Sciatic nerve (tissue), 2 donors: ENCODE data around the gene NLRP8. TPM values are rescaled to one million over a fixed set of nuclear protein-coding genes. Genes with fewer than 3 reads are reported as not detected.
"Not testable (repeated sequence)": the region's sequence is repeated elsewhere in the genome, so short reads cannot be mapped to it uniquely, and the experiment has no call there.

Source experiments
- ATAC-seq: fragments of 200-7000 bp; cut with Tn5 transposase; one replicate; pipeline ENCODE4 v1.9.1; 2020; ENCODE audit warnings: mild to moderate bottlenecking, moderate library complexity
- DNase-seq: peaks from one replicate; pipeline ENCODE4 v3.0.0-alpha.2; 2020; ENCODE audit warnings: low spot score
- intact Hi-C: fragments of 100-400 bp; cut with DNase I; formaldehyde crosslinking; loops from one replicate; pipeline ENCODE4 v1.14.2; 2022
- total RNA-seq: library from RNA; stranded (reverse); fragmentation: NEBNext Ultra II Directional; extraction: Animal tissue kit (Norgen Biotek cat#: 25700); gene quantifications from one replicate; pipeline ENCODE4 v1.2.1, GENCODE V29; 2021
- donor health status: DM: no; HTN: no; CAD: no.
- donor health status: DM: no; HTN: no; CAD: no.

Gene NLRP8
- total RNA-seq, 1 donor from 2014 or later, result not detected

DNA sequence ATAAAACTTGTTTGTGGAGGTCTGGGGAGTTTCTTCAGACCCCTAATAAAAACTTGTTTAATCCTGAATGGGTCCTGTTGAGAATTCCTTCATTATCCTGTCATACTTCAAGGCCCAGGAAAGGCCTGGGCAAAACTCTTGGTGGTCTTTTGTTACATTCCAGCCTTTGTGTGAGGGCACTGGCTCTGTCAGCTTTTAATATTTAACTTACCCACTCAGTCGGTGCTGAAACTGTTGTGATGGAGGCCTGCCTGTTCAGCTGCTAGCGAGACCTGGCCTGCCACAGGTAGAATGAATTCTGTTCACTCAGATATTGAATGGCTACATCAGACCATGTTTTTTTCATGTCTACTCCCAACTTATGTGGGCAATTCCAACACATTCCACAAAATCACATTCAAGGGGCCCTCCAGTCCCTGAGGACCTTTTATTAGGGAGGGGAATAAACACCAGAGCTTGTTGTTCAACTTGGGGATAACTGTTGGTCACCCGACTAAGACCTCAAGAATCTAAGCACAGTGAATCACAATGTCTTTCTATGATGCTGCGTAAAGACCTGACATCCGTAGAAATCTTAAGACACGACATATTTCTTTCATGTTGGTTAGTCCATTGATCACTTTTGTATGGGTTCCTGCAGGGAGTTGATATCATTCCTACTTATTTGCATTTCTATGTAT is 12.5 kb downstream of the NLRP8 start:
- intact Hi-C loops, result no loop called here
- no peak for DNase-seq
- no peak for ATAC-seq

GRCh38 chr19:55962186-55962585 is 14.6 kb downstream of the NLRP8 start:
- no peak for DNase-seq
- intact Hi-C loops, result no loop called here
- no peak for ATAC-seq

- no peak for ATAC-seq
- intact Hi-C loops, result no loop called here
- no peak for DNase-seq
Measured at GRCh38 chr19:55973982-55974381, 26.4 kb downstream of the NLRP8 start.

DNA sequence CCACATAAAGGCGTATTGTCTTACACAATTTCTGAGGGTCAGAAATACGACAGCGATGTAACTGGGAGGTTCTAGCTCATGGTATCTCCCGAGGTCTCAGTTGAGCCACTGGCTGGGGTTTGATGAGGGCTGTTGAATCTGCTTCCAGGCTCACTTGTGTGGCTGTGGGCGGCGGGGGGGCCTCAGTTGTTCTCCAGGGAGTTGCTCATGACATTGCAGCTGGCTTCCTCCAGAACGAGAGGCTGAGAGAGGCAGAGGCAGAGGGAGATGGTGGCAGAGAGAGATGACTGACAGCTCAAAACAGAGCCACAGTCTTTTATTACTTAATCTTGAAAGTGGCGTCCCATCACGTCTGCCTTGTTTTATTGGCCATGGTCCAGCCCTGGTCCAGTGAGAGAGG is 32.8 kb downstream of the NLRP8 start:
- intact Hi-C loops, result no loop called here
- ATAC-seq (no peak), DNase-seq (no peak)

DNA sequence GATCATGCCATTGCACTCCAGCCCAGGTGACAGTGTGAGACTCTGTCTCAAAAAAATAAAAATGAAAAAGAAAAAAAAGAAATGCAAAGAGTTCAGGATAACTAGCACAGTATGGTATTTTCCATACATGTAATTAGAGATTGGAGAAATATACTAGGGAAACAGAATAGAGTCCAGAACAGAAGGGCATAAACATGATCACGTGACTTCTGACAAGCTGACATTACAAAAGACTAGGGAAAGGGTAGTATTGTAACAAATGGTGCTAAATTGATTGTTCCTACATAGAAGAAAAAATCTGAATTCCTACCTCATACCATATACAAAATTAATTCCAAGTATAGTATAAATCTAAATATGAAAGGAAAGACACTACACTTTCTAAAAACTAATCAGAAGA is 37.6 kb downstream of the NLRP8 start:
- intact Hi-C loops, result no loop called here
- DNase-seq (no peak), ATAC-seq (no peak)

DNA sequence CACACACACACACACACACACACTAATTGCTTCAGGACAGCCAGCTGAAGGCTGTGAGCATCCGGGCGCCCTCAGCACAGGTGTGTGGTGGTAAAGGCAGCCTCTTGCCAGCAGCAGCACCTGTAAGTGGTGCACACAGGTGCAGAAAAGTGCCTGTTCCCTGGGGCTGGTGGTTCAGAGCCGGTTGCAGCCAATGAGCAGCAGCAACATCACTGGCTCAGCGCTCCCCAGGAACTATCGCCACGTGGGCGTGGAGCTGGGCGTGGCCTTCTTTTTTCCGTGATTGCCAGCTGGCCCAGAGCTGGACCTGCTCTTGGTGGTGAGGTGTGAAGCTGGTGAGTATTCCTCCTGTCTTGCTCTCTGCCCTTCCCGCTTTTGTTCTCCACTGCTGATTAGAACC is 38.9 kb downstream of the NLRP8 start, which contains the start of gene NLRP5:
Gene NLRP5 (plus strand): TSS at position 289 of the 400 bp plus-strand sequence.
- DNase-seq (no peak), ATAC-seq (no peak)
- intact Hi-C loops, result no loop called here

- ATAC-seq (no peak), DNase-seq (no peak)
- intact Hi-C loops, result no loop called here
Measured at GRCh38 chr19:55990831-55991230, 43.2 kb downstream of the NLRP8 start.

DNA sequence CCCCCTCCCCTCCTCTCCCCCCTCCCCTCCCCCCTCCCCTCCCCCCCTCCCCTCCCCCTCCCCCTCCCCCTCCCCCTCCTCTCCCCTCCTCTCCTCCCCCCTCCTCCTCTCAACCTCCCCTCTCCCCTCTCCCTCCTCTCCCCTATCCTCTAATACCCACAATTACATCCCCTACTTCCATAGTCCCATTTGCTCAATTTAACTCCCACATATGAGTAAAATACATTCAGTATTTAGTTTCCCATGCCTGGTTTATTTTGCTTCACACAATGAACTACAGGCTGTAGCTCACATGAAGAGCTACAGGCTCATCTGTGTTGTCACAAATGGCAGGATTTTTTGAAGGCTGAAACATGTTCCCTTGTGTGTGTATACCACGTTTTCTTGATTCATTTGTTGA is 45.9 kb downstream of the NLRP8 start:
- DNase-seq (no peak), ATAC-seq (no peak)
- intact Hi-C loops, result no loop called here

- intact Hi-C loops, result no loop called here
- no peak for DNase-seq
- no peak for ATAC-seq
Measured at GRCh38 chr19:56014765-56015164, 67.1 kb downstream of the NLRP8 start.

DNA sequence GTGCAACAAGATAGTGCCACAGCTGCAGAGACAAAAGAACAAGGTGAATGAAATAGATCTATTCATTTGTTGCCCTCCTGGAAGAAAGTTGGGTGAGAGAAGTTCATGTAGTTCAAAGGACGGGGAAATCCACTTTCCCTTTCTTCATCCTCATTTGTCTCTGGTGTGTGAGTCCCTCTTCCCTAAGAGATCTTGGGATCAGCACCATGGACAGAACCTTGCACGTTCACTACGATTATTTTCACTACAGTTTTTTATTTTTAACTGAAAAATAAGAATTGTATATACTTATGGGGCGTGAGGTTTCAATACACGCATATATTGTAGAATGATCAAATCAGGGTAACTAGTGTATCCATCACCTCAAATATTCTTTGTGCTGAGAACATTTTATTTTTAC is 68.1 kb downstream of the NLRP8 start:
- DNase-seq (no peak), ATAC-seq (no peak)
- intact Hi-C loops, result no loop called here

DNA sequence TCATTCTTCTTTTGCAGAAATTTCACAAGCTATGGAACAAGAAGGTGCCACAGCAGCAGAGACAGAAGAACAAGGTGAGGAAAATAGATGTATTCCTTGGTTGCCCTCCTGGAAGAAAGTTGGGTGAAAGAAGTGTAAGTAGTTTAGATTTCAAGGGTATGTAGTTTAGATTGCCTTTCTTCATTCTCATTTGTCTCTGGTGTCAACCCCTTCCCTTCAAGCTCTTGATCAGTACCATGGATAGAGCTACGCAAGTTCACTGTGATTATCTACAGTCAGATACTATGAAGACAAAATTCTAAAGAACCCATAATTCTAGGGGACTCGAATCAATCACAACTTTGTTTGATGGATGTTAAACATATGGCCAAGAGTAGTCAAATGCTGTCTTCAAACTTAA is 71.7 kb downstream of the NLRP8 start:
- DNase-seq, ATAC-seq, intact Hi-C loops: not testable (repeated sequence)

DNA sequence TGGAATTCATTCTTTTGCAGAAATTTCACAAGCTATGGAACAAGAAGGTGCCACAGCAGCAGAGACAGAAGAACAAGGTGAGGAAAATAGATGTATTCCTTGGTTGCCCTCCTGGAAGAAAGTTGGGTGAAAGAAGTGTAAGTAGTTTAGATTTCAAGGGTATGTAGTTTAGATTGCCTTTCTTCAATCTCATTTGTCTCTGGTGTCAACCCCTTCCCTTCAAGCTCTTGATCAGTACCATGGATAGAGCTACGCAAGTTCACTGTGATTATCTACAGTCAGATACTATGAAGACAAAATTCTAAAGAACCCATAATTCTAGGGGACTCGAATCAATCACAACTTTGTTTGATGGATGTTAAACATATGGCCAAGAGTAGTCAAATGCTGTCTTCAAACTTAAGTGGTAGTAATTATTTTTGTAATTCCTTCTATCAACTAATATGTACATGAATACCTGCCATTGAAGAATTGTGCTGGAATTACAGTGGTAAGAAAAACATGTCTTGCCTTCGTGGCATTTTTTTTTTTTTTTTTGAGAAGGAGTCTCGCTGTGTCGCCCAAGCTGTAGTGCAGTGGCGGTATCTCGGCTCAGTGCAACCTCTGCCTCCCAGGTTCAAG is 72.8 kb downstream of the NLRP8 start:
- DNase-seq, ATAC-seq, intact Hi-C loops: not testable (repeated sequence)

DNA sequence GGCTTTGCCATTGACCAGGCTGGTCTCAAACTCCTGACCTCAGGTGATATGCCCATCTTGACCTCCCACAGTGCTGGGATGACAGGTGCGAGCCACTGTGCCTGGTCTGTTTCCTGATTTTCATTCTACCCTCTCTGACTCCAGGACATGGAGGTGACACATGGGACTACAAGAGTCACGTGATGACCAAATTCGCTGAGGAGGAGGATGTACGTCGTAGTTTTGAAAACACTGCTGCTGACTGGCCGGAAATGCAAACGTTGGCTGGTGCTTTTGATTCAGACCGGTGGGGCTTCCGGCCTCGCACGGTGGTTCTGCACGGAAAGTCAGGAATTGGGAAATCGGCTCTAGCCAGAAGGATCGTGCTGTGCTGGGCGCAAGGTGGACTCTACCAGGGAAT is 79.1 kb downstream of the NLRP8 start:
- intact Hi-C loops, result no loop called here
- ATAC-seq, result no peak
- DNase-seq, result no peak

Other genes starting within 250 kb of the NLRP8 start
- not detected for gene NLRP9, start 209.4 kb upstream of the NLRP8 start, total RNA-seq
- not detected for gene RFPL4A, start 188.7 kb upstream of the NLRP8 start, total RNA-seq
- gene RFPL4AL1, start 178.7 kb upstream of the NLRP8 start, total RNA-seq, result not detected
- not detected for gene NLRP11, start 115.8 kb upstream of the NLRP8 start, total RNA-seq
- gene NLRP4, start 111.3 kb upstream of the NLRP8 start, total RNA-seq, result not detected
- gene NLRP13, start 15.5 kb upstream of the NLRP8 start, total RNA-seq, result not detected
- gene NLRP5, start 38.9 kb downstream of the NLRP8 start, total RNA-seq, result not detected
- 24.6 TPM for gene ZNF787, start 173.5 kb downstream of the NLRP8 start, total RNA-seq
- 32.5 TPM for gene ZNF444, start 193.5 kb downstream of the NLRP8 start, total RNA-seq
- gene GALP, start 228.2 kb downstream of the NLRP8 start, total RNA-seq, result not detected
- gene ZSCAN5B, start 250.0 kb downstream of the NLRP8 start, total RNA-seq, result not detected